DMS 273 (cell line): Measurements from ENCODE around the gene BTBD19.

ENCODE experiments used
- DNase-seq: peaks from one replicate; lab custom pipeline; 2025; ENCODE audit not compliant: unreplicated experiment; lab: John Stamatoyannopoulos, UW

The BTBD19 gene

GRCh38 chr1:44853201-44853600 lies 44.9 kb downstream of the BTBD19 start:
- no peak for DNase-seq

GRCh38 chr1:44854970-44855369 lies 46.6 kb downstream of the BTBD19 start:
- no peak for DNase-seq

- DNase-seq = no peak
Observed at GRCh38 chr1:44855742-44856141, 47.4 kb downstream of the BTBD19 start.

DNA sequence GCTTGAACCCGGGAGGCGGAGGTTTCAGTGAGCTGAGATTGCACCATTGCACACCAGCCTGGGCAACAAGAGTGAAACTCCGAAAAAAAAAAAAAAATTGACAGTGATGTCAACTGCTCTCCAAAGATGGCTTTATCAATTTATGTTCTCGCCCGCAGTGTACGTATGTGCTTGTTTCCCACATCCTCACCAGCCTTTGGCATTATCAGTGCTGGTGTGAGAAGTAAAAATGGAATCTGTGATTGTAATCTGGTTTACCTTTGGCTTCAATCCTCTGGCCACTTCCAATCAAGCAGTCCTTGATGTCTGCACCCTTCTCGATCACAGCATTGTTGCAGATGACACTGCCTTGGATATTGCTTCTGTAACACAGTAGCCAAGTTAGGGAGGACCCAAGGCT lies 49.1 kb downstream of the BTBD19 start:
- no peak for DNase-seq

GRCh38 chr1:44860331-44860730 lies 52.0 kb downstream of the BTBD19 start:
- no peak for DNase-seq

DNA sequence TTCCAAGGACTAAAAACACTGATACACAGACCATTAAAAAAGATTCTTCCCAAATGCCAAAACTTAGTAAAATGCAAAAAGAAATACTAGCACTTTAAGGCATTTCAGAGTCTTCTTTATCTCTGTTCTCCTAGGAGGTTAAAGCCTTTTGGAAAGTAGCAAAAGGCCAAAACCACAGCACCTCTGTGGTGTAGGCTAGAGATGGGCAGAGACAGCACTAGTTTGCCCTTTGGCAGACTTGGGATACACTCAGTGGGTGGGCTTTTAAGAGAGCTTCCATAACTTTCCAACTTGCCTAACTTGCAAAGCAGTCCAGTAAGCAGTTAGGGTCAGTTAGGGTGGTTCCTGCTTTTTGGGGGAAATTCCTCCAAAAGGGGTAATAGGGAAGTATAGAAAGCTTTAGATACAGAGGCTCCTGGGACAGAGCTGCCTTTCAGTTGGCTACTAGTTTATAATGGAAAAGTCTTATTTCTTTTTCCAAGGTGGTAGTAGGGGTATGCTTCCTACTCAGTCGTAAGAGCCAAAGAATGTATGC lies 52.6 kb downstream of the BTBD19 start:
- DNase-seq = no peak

- no peak for DNase-seq
Observed at GRCh38 chr1:44862829-44863401, 54.6 kb downstream of the BTBD19 start.
